Tibial nerve (tissue), 4 donors: ENCODE measurements around the gene PTGDR2.

Source experiments
- EP300 ChIP-seq, 2 donors: sonication (generic); formaldehyde crosslinking; IDR thresholded peaks; one replicate each; pipeline ENCODE4 v1.6.1; 2017; ENCODE audit warnings: antibody characterized with exemption in 2 of 2, mild to moderate bottlenecking in 1 of 2
- POLR2A ChIP-seq, 2 donors: fragments of 450-650 bp; IDR thresholded peaks; one replicate each; pipeline ENCODE4 v1.6.1; 2017; ENCODE audit warnings: antibody characterized with exemption in 2 of 2, mild to moderate bottlenecking in 2 of 2, moderate library complexity in 2 of 2
- TF ChIP-seq, protein P1 (sequence below), 5 experiments: fragments of 200-600 bp in 3 of 5; fragments of 450-650 bp in 2 of 5; sonication (generic) in 3 of 5; IDR thresholded peaks; one replicate each; pipeline ENCODE4 v1.5.1; 2016 to 2019; ENCODE audit warnings: antibody characterized with exemption in 5 of 5, mild to moderate bottlenecking in 3 of 5, moderate library complexity in 2 of 5

DNA sequence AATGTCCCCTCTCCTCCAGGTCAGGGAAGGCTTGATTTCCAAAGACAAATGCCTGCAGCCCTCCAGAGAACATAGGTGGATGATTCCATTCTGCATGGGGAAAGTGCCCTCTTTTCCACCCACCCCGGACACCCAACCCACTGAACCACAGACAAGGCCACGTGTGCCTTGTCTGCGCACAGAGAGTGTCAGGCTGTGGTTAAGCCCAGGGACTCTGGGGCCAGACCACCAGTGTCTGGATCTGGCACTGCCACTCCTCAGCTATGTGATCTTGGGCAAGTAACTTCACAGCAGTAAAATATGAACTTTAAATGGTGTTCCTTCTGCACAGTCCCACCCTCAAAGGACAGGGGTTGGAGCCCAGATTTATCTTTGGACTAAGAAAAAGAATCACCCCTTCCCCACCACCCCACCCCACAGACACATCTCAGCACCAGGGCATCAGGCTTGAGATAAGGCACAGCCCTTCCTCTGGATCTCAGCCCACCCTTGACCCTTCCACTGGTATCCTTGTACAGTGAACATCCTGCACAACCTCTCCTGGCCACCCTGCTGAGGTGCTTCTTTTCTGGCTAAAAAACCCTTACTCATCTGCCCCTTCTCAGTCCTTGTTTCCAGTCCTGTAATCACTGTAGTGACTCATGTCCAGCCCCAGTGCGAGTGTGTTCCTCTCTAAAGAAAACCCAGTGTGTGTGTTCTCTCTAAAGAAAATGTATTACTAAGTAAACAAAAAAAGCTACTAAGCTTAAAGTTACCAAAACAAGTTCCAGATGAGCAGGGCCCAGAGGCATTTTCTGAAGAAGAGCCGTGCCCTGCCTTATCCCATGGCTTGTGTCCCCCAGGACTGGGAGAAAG, 1.9 kb upstream of the PTGDR2 start:
- TF ChIP-seq, protein P1, sequence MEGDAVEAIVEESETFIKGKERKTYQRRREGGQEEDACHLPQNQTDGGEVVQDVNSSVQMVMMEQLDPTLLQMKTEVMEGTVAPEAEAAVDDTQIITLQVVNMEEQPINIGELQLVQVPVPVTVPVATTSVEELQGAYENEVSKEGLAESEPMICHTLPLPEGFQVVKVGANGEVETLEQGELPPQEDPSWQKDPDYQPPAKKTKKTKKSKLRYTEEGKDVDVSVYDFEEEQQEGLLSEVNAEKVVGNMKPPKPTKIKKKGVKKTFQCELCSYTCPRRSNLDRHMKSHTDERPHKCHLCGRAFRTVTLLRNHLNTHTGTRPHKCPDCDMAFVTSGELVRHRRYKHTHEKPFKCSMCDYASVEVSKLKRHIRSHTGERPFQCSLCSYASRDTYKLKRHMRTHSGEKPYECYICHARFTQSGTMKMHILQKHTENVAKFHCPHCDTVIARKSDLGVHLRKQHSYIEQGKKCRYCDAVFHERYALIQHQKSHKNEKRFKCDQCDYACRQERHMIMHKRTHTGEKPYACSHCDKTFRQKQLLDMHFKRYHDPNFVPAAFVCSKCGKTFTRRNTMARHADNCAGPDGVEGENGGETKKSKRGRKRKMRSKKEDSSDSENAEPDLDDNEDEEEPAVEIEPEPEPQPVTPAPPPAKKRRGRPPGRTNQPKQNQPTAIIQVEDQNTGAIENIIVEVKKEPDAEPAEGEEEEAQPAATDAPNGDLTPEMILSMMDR (IDR thresholded peaks at IDR 0.05) = no peak
- TF ChIP-seq POLR2A (IDR thresholded peaks at IDR 0.05) (no peak), EP300 (IDR thresholded peaks at IDR 0.05) (no peak)
